HG02759 (cell line): Measurements from ENCODE around the gene PTPN3.

Source experiments
- ATAC-seq: cut with Tn5 transposase; IDR thresholded peaks from one replicate; pipeline ENCODE4 v1.9.1; 2021; ENCODE audit warnings: mild to moderate bottlenecking, moderate library complexity; ENCODE audit not compliant: unreplicated experiment

Gene PTPN3

DNA sequence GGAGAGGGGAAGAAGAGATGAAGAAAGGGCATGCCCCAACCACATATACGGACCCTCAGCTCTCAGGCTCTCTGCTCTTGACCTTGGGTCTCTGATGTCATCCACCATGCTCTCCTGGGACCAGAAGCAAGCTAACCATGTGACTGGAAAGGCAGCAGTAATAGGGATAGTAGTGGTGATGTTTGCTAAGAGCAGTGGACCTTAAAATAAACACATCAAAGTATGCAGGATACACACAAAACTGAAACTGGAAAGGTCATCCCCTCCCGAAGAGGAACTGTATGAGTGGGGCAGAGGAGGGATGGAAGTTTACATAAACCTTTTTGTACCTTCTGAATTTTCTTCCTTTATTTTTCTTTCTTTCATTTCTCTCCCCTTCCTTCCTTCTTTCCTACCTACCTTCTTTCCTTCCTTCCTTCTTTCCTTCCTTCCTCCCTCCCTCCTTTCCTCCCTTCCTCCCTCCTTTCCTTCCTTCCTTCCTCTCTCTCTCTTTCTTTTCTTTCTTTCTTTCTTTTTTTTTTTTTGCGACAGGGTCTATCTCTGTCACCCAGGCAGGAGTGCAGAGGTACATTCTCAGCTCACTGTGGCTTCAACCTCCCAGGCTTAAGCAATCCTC is 8.1 kb upstream of the PTPN3 start:
- no peak for ATAC-seq

GRCh38 chr9:109504689-109505088 is 6.6 kb upstream of the PTPN3 start:
- ATAC-seq, result no peak

- no peak for ATAC-seq
Measured at GRCh38 chr9:109500421-109500974, 2.4 kb upstream of the PTPN3 start.

DNA sequence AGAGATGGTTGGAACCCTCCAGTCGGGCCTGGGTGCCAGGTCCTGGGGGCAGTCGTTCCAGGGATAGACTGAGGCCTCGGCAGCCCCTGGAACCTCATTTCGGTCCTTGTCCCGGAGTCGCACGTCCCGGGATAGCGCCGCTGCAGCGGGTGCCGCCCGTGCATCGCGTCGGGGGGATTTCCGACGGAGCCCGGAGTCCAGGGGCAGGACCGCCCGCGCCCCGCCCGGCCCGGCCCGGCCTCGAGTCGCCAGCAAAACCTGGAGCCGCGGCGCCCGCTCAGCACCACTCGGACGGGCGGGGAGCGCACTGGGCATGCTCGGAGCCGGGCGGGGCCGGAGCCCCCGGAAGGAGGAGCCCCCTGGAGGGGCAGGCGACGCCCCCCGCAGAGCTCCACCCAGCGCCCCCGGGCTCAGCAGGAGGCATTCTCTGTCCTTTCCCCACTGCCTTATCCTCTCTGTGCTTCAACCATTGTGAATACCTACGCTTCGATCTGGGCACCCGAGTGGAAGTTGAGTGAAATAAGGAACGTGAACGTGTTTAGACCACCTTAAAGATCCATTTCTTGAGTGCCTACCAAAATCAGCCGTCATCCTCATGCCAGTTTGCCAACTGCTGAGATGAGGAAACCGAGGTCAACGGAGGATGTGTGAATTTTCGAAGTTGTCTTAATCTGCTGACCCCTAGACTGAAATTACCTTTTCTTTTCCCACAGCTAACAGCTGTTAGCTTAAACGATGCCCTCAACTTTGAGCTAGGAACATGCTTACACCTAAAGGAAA is 1.7 kb upstream of the PTPN3 start:
- no peak for ATAC-seq

GRCh38 chr9:109499093-109499630 is 1.1 kb upstream of the PTPN3 start:
- ATAC-seq, result no peak

GRCh38 chr9:109497226-109498153 is 617 bp downstream of the PTPN3 start:
- no peak for ATAC-seq

DNA sequence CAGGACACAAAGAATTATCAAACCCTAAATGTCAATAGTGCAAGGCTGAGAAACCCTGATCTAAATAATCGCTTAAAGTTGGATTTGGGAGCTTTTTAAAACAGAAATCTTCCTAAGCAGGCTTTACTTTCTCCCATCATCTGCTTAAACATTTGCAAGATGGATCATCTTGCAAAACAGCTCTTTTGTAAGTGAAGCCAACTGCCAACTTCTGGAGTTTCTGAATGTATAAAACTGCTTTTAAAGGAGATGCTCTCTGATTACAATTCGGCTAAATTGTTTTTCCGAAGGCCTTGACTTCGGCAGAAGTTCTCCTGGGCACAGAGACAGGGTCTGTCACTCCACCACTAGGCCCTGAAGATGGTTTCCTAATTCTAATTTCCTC is 1.3 kb downstream of the PTPN3 start:
- no peak for ATAC-seq

DNA sequence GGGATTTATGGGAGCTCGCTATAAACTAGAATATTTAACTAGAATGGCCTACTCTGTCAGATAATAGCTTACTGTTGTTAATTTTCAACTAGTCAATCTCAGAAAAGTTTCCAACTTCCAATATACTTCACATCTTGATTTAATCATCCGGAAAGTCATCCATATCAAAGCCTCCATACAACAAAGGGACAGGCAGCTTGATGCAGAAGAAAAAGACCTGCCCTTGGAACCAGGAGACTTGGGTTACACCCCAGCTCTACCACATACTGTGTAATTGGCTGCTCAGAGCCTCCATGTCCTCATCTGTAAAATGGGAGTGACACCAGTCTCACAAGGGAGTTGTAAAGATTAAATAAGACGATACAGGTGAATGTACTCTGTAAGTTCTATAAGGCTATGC is 1.9 kb downstream of the PTPN3 start:
- ATAC-seq, result no peak

DNA sequence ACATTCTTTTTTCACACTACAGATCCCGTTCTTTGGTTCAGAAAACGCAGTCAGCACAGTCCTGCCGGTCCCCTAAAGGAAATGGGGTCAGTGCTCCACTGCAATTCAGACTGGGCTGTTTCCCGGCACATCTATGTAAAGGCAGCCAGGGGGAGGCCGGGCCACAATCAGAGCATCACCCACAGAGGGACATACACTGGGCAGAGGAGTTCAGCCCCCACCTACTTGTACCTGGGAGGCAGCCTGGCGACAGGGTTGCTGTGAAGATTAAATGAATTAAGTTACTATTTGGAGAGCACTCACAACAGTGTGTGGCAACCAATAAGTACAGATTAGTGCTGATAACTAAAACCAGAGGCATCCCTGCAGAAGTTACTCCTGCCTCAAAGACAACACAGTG is 4.5 kb downstream of the PTPN3 start:
- no peak for ATAC-seq

DNA sequence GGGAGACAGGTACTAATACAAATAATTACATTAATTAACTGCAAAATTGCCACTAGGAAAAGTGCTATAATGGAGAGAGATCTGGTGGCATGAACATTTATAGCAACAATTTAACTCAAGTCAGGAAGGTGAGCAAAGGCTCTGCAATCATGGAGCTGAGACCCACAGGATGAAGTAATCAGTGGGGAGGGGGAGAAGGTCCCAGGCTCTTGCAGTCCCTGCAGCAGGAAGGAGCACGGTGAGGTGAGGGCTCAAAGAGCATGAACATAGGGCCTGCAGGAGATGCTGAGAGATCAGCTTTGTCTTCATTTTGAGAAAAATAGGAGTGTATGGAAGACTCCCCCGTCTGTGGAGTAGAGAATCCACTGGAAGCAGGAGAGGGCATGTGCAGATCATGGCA is 6.5 kb downstream of the PTPN3 start:
- ATAC-seq, result no peak

DNA sequence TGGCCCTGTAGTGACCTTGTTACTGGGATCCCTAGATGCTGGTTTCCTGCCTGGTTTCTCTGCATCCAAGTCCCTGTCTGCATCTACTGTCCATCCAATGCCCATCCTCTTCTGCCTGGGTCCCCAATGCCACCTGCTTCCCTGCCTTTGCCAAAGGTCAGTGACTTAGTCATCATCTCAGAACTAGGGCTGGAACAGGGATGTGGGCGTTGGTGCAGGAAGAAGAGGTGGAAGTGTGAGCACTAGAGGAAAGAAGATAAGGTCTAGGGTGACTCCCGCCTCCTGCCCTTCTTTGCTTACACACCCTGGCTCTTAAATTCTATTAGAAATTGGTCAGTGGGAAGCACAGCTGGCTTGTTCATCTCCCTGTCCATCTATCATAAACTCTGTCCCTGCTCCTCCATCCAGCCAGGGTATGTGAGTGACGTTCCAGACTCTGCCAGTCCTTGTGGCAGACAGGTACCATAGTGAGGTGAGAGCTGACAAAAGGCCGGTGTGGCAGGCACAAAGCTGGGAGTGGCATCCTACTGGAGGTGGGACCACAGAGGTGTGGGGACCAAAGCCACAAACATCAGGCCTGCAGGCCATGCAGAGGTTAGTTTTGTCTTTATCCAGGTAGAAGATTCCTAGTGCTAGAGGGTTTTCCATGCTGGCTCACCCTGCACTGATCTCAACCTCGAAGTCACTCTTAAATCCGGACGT is 9.2 kb downstream of the PTPN3 start:
- ATAC-seq, result no peak

DNA sequence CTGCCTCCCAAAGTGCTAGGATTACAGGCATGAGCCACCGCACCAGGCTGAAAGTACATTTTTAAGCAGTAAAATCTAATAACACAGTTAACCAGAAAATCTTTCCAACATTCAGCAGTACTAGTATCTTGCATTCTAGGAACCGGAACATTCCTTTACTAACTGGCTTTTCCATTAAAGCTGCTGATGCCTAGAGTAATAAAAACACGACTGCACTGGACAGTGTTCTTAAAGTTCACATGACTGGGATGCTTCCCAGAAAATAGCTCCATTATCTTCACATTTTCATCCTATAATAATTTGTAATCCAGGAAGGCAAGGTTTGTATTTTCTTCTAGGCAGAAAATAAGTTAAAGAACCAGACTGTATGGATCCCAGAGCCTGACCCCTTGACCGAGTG is 9.8 kb downstream of the PTPN3 start:
- ATAC-seq, result no peak

- ATAC-seq, result no peak
Measured at GRCh38 chr9:109487247-109487646, 10.9 kb downstream of the PTPN3 start.

DNA sequence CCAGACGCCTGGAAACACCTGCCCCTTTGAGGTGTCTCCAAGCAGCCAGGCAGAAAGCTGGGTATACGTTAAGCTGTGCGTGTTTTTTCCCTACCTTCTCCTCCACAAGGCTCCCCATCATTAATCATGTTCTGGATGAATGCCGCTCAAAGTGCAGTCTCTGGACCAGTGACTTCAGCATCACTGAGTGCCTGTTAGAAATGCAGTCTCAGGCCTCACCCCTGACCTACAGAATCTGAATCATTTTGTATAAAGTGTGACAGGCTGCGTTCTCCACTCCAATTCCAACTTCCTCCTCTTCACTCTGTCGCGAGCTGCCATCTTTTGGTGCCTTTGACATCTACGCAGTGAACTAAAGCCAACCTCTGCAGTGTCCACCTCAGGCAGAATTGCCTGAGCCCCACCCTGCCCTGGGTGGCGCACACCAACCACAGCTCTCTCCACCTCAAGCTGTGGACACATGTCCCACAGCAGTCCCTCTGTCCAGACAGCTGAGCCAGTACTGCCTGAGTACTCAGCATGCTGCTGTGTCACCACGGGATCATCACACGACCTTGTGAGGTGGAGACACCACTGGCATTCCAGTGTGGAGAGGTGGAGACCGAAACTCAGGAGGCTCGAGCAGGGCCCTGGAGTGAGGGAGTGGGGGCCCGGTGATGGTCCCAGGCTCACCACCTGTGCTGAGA is 14.2 kb downstream of the PTPN3 start:
- ATAC-seq, result no peak

- ATAC-seq, result no peak
Measured at GRCh38 chr9:109482391-109482916, 15.7 kb downstream of the PTPN3 start.

DNA sequence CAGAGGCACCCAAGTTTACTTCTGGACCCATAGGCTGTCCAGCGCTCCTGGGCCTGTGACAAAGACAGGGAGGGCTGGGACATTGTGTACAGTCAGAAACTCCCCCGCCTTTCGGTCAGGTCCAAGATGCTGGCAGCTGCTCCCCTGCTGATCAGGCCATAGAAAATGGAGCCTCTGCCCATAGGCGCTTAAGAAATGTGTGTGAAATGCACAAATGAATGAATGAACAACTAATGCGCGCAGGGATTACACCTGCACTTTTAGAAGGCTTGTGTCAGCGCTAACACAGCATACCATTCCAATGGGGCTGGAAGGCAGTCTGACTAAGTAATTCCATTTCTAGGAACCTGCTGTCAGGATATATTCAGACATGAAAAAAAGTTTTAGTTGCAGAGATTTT is 16.3 kb downstream of the PTPN3 start:
- no peak for ATAC-seq

DNA sequence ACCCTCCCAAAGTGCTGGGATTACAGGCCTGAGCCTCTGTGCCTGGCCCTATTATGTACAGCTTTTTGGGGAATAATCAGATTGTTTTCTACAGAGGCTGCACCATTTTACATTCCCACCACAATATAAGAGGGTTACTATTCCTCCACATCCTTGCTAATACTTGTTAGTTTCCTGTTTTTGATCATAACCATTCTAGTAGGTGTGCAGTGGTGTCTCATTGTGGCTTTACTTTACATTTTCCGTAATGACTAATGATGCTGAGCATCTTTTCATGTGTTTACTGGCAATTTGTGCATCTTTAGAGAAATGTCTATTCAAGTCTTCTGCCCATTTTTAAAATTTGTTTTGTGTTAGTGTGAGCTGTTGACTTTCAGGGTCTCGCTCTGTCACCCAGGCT is 18.3 kb downstream of the PTPN3 start:
- ATAC-seq, result no peak

DNA sequence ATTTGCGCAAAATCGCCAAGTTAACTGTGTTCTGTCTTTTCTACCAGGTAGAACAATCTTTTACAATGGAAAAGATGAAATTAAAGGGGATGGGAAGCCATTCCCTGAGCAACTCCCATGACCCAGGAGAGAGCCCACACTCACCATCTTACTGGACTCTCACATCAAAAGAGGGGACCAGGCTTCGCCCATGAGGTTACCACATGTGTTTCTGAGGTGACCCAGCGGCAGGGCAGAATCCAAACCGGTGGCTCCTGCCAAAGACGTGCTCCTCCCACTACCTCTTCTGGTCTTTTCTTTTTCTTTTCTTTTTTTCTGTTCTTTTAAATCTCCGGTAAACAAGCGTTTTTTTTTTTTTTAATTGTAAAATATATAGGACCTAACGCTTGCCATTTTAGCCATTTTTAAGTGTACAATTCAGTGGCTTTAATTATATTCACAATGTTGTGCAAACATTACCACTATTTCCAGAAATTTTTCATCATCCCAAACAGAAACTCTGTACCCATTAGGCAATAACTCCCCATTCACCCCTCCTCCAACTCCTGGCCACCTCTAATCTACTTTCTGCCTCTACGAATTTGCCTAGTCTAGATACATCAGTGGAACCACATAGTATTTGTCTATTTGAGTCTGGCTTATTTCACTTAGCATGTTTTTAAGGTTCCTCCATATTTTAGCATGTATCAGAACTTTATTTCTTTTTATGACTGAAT is 19.3 kb downstream of the PTPN3 start:
- ATAC-seq, result no peak

DNA sequence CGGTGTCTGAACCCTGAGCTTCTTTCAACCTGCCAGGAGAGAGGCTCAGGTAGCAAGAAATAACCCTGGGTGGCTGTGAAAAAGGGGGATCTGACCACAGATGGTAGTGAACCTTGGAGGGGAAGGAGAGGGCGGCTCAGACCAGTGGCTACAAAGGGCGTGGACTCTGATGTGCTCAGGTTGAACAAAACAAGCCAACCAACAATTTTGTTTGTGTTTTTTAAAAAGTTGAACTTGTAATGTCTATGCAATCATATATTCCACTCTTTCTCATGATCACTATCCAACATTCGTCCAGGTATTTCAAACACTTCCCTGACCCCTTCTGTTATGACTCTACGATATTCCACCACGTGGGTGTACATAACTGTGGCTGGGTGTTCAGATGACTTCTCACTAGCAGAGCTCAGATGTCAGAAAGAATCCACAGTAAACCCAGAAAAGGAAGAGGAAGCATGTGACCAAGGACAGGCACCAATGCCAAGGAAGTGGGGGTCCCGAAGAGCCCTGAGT is 20.0 kb downstream of the PTPN3 start:
- no peak for ATAC-seq
